Gastrocnemius medialis (tissue), 4 donors: ENCODE measurements around the gene CLSTN1. TPM values are rescaled to one million over a fixed set of nuclear protein-coding genes. Genes with fewer than 3 reads are reported as not detected.

Source experiments
- ATAC-seq, 2 donors: fragments of 150-250 bp; one replicate each; pipeline ENCODE4 v1.9.1; 2016
- DNase-seq, 2 donors: peaks; one replicate each; pipeline ENCODE4 v3.0.0-alpha.2; 2019
- H3K27ac ChIP-seq, 4 donors: fragments of 200-600 bp; sonication (generic); 1 replicate in 1 of 4; 2 replicates in 3 of 4; pipeline ENCODE4 v1.5.1; 2016 to 2018; ENCODE audit warnings: mild to moderate bottlenecking in 2 of 4, moderate library complexity in 1 of 4
- H3K27me3 ChIP-seq, 3 donors: fragments of 200-600 bp; sonication (generic) in 2 of 3; 1 replicate in 1 of 3; 2 replicates in 2 of 3; pipeline versions ENCODE4 v1.5.1 to v1.6.0; 2016 to 2019; ENCODE audit warnings: mild to moderate bottlenecking in 1 of 3, moderate library complexity in 1 of 3
- H3K36me3 ChIP-seq, 2 donors: fragments of 200-600 bp; sonication (generic) in 1 of 2; one replicate each; pipeline ENCODE4 v1.5.1; 2017 to 2018
- H3K4me1 ChIP-seq, 2 donors: fragments of 200-600 bp; sonication (generic) in 1 of 2; one replicate each; pipeline ENCODE4 v1.5.1; 2016 to 2017; ENCODE audit warnings: mild to moderate bottlenecking in 2 of 2
- H3K4me3 ChIP-seq, 4 donors: fragments of 200-600 bp; sonication (generic) in 3 of 4; 1 replicate in 1 of 4; 2 replicates in 3 of 4; pipeline ENCODE4 v1.5.1; 2016 to 2019; ENCODE audit warnings: mild to moderate bottlenecking in 2 of 4
- H3K9me3 ChIP-seq, 3 donors: fragments of 200-600 bp; sonication (generic) in 2 of 3; 1 replicate in 1 of 3; 2 replicates in 2 of 3; pipeline ENCODE4 v1.5.1; 2016 to 2019
- POLR2A ChIP-seq, 2 donors: fragments of 450-650 bp; IDR thresholded peaks; one replicate each; pipeline ENCODE4 v1.6.1; 2017; ENCODE audit warnings: antibody characterized with exemption in 2 of 2, mild to moderate bottlenecking in 2 of 2, moderate library complexity in 2 of 2
- in situ Hi-C, 4 donors: fragments of 200-750 bp; cut with MboI; loops; one replicate each; pipeline versions ENCODE4 v1.15.0 to v1.8.0; 2017; ENCODE audit warnings: low sequenced_read_pairs in 4 of 4
- intact Hi-C: fragments of 100-400 bp; cut with DNase I; formaldehyde crosslinking; loops from one replicate; pipeline ENCODE4 v1.15.1; 2023; ENCODE audit warnings: low total_unique reads
- total RNA-seq, 4 donors: library from RNA; depleted of rRNA; stranded (reverse); fragments of >200 nt; gene quantifications; one replicate each; pipeline versions ENCODE4 v1.1.0 to v1.2.3, GENCODE V29; 2016
- TF ChIP-seq, protein P1 (sequence below), 5 experiments: fragments of 450-650 bp in 3 of 5; fragments of 200-600 bp in 2 of 5; sonication (generic) in 2 of 5; IDR thresholded peaks in 4 of 5; conservative IDR thresholded peaks in 1 of 5; 1 replicate in 4 of 5; 2 replicates in 1 of 5; pipeline ENCODE4 v1.5.1; 2016 to 2019; ENCODE audit warnings: antibody characterized with exemption in 5 of 5, mild to moderate bottlenecking in 3 of 5, moderate library complexity in 3 of 5

CLSTN1 gene
- total RNA-seq, 4 donors from 2014 or later, result 8.5 to 25.7 (median 22.0) TPM

DNA sequence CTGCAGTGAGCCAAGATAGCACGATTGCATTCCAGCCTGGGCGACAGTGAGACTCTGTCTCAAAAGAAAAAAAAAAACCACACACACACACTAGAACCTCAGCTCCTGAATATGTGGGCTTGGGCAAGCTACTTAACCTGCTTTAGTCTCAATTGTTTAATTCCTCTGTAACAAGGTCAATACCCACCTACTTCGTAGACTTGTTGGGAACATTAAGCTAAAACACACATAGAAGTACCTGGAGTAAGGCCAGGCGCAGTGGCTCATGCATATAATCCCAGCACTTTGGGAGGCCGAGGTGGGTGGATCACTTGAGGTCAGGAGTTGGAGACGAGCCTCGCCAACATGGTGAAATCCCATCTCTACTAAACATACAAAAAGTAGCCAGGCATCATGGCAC, 77.1 kb downstream of the CLSTN1 start:
- in situ Hi-C loops, result no loop called here
- intact Hi-C loops, result no loop called here
- Histone ChIP-seq H3K27ac (no peak overlapping the region), H3K27me3 (no peaks in the 10 kb centered on the region), H3K4me1 (no peaks in the 10 kb centered on the region), H3K4me3 (no peak overlapping the region), H3K9me3 (no peaks in the 10 kb centered on the region), H3K36me3 (peaks cover 2 to 57% of the 10 kb centered on the region in 2 donors)
- TF ChIP-seq, protein P1, sequence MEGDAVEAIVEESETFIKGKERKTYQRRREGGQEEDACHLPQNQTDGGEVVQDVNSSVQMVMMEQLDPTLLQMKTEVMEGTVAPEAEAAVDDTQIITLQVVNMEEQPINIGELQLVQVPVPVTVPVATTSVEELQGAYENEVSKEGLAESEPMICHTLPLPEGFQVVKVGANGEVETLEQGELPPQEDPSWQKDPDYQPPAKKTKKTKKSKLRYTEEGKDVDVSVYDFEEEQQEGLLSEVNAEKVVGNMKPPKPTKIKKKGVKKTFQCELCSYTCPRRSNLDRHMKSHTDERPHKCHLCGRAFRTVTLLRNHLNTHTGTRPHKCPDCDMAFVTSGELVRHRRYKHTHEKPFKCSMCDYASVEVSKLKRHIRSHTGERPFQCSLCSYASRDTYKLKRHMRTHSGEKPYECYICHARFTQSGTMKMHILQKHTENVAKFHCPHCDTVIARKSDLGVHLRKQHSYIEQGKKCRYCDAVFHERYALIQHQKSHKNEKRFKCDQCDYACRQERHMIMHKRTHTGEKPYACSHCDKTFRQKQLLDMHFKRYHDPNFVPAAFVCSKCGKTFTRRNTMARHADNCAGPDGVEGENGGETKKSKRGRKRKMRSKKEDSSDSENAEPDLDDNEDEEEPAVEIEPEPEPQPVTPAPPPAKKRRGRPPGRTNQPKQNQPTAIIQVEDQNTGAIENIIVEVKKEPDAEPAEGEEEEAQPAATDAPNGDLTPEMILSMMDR (IDR thresholded peaks at IDR 0.05 in 4 of 5, conservative IDR thresholded peaks at IDR 0.05 in 1 of 5), result no peak
- no peak for TF ChIP-seq POLR2A (IDR thresholded peaks at IDR 0.05)
- no peak for ATAC-seq
- DNase-seq, result no peak

DNA sequence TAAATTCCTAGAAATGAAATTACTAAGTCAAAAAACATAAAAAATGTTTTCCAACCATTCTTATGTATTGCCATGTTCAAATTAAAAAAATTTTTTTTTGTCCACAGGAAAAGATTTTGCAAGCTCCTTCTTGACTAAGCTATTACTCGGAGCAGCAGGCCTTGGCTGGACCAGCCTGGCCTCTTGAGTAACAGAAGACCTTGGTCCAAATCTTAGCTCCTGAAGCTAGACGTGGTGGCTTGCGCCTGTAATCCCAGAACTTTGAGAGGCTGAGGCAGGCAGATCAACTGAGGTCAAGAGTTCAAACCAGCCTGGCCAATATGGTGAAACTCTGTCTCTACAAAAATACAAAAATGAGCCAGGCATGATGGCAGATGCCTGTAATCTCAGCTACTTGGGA, 77.6 kb downstream of the CLSTN1 start:
- no peaks in the 10 kb centered on the region for H3K27me3 ChIP-seq
- H3K27ac ChIP-seq, result no peak overlapping the region
- H3K4me1 ChIP-seq, result no peaks in the 10 kb centered on the region
- no peak for DNase-seq
- in situ Hi-C loops (no loop called here), intact Hi-C loops (no loop called here)
- no peak overlapping the region for H3K4me3 ChIP-seq
- peaks cover 2 to 57% of the 10 kb centered on the region in 2 donors for H3K36me3 ChIP-seq
- no peak for ATAC-seq
- no peak for TF ChIP-seq POLR2A (IDR thresholded peaks at IDR 0.05)
- TF ChIP-seq, protein P1 (IDR thresholded peaks at IDR 0.05 in 4 of 5, conservative IDR thresholded peaks at IDR 0.05 in 1 of 5), result no peak
- no peaks in the 10 kb centered on the region for H3K9me3 ChIP-seq

DNA sequence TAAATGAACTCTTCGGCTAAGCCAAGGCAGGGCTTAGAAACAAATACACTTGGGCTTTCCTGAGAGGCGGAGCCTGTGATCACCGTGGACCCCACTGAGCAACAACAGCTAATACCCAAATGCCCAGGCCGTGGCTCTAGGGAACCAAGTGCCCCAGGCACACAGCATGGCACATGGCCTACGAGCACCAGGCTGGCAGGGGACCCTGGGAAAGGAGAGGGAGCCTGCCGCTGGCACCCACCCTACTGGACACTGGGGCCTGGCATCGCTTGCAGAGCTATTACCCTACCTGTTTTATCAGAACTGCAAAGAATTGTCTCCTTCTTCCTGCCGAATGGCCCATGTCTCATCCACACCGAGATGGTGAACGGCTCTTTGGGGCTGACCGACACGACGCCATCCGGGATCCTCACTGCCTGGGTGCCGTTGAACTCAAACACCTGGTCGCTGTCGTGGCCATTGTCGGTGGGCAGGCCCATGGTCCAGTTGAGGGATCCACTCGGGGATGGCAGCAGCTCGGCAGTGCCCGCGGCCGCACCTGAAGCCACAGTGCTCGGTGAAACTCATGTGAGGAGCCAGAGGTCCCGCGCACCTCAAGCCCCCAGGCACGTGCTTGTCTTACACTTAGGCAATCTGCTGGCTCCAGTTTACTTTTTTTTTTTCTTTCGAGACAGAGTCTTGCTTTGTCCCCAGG, 79.5 kb downstream of the CLSTN1 start:
- Histone ChIP-seq H3K27ac (no peak overlapping the region), H3K4me3 (no peak overlapping the region), H3K4me1 (no peaks in the 10 kb centered on the region), H3K27me3 (no peaks in the 10 kb centered on the region), H3K36me3 (peaks cover 2 to 63% of the 10 kb centered on the region in 2 donors), H3K9me3 (no peaks in the 10 kb centered on the region)
- TF ChIP-seq, protein P1 (IDR thresholded peaks at IDR 0.05 in 4 of 5, conservative IDR thresholded peaks at IDR 0.05 in 1 of 5), result no peak
- no peak for TF ChIP-seq POLR2A (IDR thresholded peaks at IDR 0.05)
- in situ Hi-C loops, result no loop called here
- DNase-seq, result no peak
- no peak for ATAC-seq
- intact Hi-C loops, result no loop called here

DNA sequence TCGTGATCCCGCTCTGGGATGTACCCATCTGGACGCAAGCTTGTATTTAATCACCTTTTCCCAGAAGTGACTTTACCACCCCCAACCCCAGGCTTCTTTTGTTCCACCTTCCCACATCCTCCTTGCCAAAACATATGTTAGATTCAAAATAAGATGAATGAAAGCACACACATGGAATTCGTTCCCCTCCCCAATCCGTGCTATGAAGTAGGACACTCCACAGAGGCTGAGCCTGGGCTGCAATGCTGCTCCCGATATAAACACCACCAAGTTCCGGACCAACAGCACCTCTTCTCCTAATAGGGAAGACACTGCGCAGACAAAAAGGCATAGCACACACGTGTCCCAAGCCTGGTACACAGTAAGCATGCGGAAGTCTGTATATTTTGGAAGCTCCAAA, 86.1 kb downstream of the CLSTN1 start:
- Histone ChIP-seq H3K27me3 (no peaks in the 10 kb centered on the region), H3K4me1 (no peaks in the 10 kb centered on the region), H3K27ac (no peak overlapping the region), H3K4me3 (no peak overlapping the region), H3K36me3 (peaks cover 5 to 86% of the 10 kb centered on the region in 2 donors), H3K9me3 (no peaks in the 10 kb centered on the region)
- TF ChIP-seq, protein P1 (IDR thresholded peaks at IDR 0.05 in 4 of 5, conservative IDR thresholded peaks at IDR 0.05 in 1 of 5), result no peak
- no peak for TF ChIP-seq POLR2A (IDR thresholded peaks at IDR 0.05)
- DNase-seq (no peak), ATAC-seq (no peak)
- intact Hi-C loops (no loop called here), in situ Hi-C loops (no loop called here)

DNA sequence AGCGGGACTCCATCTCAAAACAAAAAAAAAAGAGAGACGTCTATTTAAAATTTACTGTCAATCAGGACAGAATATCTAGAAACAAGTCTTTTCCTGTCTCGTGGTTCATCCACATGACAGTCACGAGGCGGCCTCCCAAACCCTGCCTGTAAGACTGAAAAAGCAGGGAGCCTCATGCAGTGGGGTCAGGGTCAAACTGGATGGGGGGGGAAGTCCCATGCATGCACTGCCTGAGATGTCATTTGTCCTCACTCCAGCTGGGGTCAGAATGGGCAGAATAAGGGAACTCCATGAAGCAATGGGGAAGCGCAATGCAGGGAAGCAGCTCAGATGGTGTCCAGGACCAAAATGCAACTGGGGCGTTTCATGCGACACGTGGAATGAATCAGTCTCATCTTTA, 86.7 kb downstream of the CLSTN1 start:
- H3K27ac ChIP-seq, result no peak overlapping the region
- in situ Hi-C loops, result no loop called here
- peaks cover 5 to 87% of the 10 kb centered on the region in 2 donors for H3K36me3 ChIP-seq
- no peak for TF ChIP-seq POLR2A (IDR thresholded peaks at IDR 0.05)
- TF ChIP-seq, protein P1 (IDR thresholded peaks at IDR 0.05 in 4 of 5, conservative IDR thresholded peaks at IDR 0.05 in 1 of 5), result no peak
- H3K27me3 ChIP-seq, result no peaks in the 10 kb centered on the region
- intact Hi-C loops, result no loop called here
- no peaks in the 10 kb centered on the region for H3K4me1 ChIP-seq
- DNase-seq (no peak), ATAC-seq (no peak)
- H3K9me3 ChIP-seq, result no peaks in the 10 kb centered on the region
- H3K4me3 ChIP-seq, result no peak overlapping the region
